Activated T-cell treated with anti-CD3 and anti-CD28 coated beads for 4 hours (primary cell): ENCODE measurements around the gene RAP1GAP2.
"Not testable (repeated sequence)": the region's sequence is repeated elsewhere in the genome, so short reads cannot be mapped to it uniquely, and the experiment has no call there.

ENCODE experiments used
- DNase-seq: peaks from one replicate; pipeline ENCODE4 v3.0.0-alpha.2; 2020

RAP1GAP2 gene

GRCh38 chr17:2889256-2889655, 93.0 kb downstream of the RAP1GAP2 start:
- DNase-seq, result no peak

- not testable (repeated sequence) for DNase-seq
These were observed 94.5 kb downstream of the RAP1GAP2 start for GRCh38 chr17:2890778-2891177.

GRCh38 chr17:2892305-2892971, 96.2 kb downstream of the RAP1GAP2 start:
- DNase-seq, result no peak

GRCh38 chr17:2893422-2893914, 97.2 kb downstream of the RAP1GAP2 start:
- DNase-seq, result no peak

- DNase-seq, result no peak
These were observed 98.5 kb downstream of the RAP1GAP2 start for GRCh38 chr17:2894782-2895181.

GRCh38 chr17:2897605-2898004, 101.4 kb downstream of the RAP1GAP2 start:
- DNase-seq, result no peak

GRCh38 chr17:2898255-2898926, 102.2 kb downstream of the RAP1GAP2 start:
- DNase-seq, result no peak

- no peak for DNase-seq
These were observed 103.7 kb downstream of the RAP1GAP2 start for GRCh38 chr17:2899906-2900305.

GRCh38 chr17:2900842-2901241, 104.6 kb downstream of the RAP1GAP2 start:
- no peak for DNase-seq

- DNase-seq, result no peak
These were observed 105.3 kb downstream of the RAP1GAP2 start for GRCh38 chr17:2901582-2901981.

GRCh38 chr17:2902546-2902945, 106.3 kb downstream of the RAP1GAP2 start:
- no peak for DNase-seq

- DNase-seq, result no peak
These were observed 107.1 kb downstream of the RAP1GAP2 start for GRCh38 chr17:2903193-2903974.

- DNase-seq, result no peak
These were observed 107.9 kb downstream of the RAP1GAP2 start for GRCh38 chr17:2904135-2904534.

GRCh38 chr17:2905269-2905668, 109.0 kb downstream of the RAP1GAP2 start:
- no peak for DNase-seq

GRCh38 chr17:2905696-2906501, 109.7 kb downstream of the RAP1GAP2 start:
- no peak for DNase-seq

- no peak for DNase-seq
These were observed 110.7 kb downstream of the RAP1GAP2 start for GRCh38 chr17:2906901-2907300.

GRCh38 chr17:2909175-2909845, 113.1 kb downstream of the RAP1GAP2 start:
- DNase-seq, result no peak

- no peak for DNase-seq
These were observed 113.6 kb downstream of the RAP1GAP2 start for GRCh38 chr17:2909846-2910234.

- DNase-seq, result no peak
These were observed 115.0 kb downstream of the RAP1GAP2 start for GRCh38 chr17:2911035-2911754.

GRCh38 chr17:2911755-2912111, 115.5 kb downstream of the RAP1GAP2 start:
- no peak for DNase-seq

GRCh38 chr17:2912754-2913153, 116.5 kb downstream of the RAP1GAP2 start:
- no peak for DNase-seq

- DNase-seq, result no peak
These were observed 120.2 kb downstream of the RAP1GAP2 start for GRCh38 chr17:2916461-2916860.
